Pulmonary artery endothelial cell (primary cell): ENCODE data around the gene GNAT2. TPM values are rescaled to one million over a fixed set of nuclear protein-coding genes. Genes with fewer than 3 reads are reported as not detected.
"Not testable (repeated sequence)": the region's sequence is repeated elsewhere in the genome, so short reads cannot be mapped to it uniquely, and the experiment has no call there.

ENCODE experiments used
- DNase-seq: peaks from one replicate; pipeline ENCODE4 v3.0.0-alpha.2; 2011; ENCODE audit warnings: low read depth, low spot score
- total RNA-seq: library from RNA; depleted of rRNA; stranded (reverse); fragments of >200 nt; gene quantifications from 2 replicates; pipeline ENCODE4 v1.2.3, GENCODE V29; 2014

Gene GNAT2
- total RNA-seq = 0.26 and 0.42 TPM in 2 replicates

DNA sequence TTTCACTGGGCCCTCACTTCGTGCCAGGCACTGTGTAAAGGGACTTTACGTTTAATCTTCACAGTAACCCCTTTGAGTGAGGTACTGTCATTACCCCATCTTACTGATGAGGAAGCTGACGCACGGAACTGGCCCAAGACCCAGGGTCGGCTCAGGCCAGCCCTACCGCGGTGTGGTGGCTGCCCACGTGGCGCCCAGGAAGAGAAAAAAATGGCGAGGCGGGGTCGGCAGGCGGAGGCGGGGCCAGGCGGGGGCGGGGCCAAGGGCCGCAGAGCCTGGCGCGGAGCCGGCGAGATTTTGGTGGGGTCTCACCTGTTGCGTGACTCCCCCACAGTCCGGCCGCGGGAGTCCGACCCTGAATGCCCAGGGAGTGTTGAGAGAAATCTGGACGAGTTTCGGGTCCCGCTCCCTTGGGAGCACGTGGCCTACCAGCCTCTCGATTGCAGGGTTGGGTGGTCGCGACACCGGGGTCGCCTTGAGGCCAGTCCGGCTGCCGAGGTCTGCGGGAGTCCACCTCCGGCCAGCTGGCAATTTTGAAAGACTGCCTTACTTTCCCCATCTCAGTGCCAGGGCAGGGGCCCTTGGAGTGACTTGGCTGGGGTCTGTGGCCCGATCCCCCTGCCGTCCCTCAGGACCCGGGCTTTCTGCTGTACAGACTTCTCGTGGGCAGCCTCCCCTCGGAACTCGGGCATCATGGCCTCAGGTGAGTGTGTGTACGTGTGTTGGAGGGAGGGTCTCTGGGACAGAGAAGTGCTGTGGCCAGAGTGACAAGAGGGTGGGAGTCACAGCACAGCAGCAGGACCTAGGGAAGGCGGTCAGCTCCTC lies at the start of gene GNAT2, which contains the start of gene AMPD2:
GNAT2 (minus strand) TSS at position 41 of the 825 bp plus-strand sequence. CDS start 6,746 bp downstream, outside the sequence.
AMPD2 (plus strand) TSS at position 262 of the 825 bp plus-strand sequence. CDS start 1,339 bp downstream, outside the sequence.
- DNase-seq = no peak

DNA sequence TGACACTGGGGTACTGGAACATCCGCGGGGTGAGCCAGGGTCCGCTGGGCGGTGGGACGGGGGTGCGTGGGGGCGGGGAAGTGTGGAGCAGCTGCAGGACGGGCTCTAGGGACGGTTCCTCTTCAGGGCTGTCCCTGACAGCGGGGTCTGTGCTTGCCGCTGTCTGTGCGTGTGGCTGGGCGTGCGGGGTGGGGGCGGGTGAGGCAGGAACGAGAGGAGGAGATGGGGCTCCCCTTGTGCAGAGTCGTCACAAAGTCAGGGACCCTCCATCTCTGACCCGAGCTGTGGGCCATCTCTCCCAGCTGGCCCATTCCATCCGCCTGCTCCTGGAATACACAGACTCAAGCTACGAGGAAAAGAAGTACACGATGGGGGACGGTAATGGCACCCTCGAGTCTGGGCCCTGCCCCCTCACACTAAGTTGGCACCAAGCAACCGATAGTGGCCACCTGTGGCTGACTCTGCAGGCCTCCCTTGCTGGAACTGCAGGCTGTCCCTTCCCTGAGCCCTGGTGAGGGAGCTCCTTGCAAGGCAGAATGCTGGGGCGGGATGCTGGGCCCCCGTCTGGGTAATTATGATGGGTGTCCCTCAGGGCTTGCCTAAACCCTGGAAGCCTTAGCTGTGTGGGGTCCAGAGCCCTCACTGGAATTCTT lies 48.8 kb upstream of the GNAT2 start:
- DNase-seq = no peak

DNA sequence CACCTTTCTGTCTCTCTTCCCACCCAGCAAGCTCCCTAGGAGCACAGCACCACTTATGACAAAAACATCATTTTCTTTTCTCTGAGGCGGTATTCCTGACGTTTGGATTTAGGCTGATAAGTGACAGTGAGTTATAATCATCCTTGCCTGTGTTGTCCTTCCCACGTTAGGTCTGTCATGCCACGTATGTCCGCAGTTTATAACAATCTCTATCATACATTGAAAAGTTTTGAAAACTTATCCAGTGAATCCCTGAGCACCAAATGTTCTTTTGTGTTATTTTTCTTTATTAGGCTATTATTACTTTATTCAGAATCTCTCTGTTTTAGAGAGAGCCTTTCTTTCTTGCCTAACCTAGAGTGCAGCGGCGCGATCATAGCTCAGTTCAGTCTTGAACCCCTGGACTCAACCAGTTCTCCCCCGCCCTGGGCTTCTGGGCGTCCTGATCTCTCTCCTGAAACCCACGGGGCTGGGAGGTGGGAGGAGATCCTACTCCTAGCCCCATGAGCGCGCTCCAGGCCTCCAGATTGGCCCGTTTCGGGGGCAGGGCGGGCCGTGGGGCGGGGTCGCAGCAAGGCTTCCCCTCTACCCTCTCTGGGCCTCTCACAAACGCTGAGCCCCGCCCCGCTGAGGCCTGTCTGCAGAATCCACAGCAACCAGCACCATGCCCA lies 48.2 kb upstream of the GNAT2 start, which contains the start of gene GSTM2:
GSTM2 (plus strand) TSS at position 606 of the 671 bp plus-strand sequence; CDS start at position 665, 59 bp downstream.
- no peak for DNase-seq

DNA sequence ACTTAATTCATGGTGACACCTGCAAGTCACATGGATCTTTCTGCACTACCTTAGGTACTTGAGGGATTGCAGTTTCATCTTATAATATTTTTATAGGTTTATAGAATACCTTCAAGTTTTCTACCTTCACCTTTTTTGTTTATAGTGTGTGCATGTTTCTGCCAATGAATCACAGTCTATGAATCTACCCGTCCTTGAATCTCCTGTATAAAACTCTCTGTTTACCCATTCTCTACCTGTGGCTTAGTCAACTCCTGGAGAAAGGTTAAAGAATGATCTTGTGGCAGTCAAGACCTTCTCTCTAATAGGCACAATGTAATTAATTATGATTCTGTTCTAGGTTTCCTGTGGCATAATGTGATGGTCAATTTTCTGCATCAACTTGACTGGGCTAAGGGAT lies 45.3 kb upstream of the GNAT2 start:
- no peak for DNase-seq

DNA sequence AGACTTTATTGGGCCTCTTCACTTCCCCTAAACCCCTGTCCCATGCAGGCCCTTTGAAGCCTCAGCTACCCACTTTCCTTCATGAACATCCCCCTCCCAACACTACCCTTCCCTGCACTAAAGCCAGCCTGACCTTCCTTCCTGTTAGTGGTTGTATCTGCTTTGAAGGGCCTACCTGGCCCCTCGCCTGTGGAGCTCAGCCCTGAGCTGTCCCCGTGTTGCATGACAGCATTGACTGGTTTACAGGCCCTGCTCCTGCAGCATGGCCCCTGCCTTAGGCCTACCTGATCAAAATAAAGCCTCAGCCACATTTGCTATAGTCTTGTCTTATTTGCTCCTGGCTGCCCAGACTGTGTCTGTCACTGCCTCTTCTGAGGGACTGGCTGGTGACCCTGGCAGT lies 42.0 kb upstream of the GNAT2 start:
- DNase-seq = no peak

DNA sequence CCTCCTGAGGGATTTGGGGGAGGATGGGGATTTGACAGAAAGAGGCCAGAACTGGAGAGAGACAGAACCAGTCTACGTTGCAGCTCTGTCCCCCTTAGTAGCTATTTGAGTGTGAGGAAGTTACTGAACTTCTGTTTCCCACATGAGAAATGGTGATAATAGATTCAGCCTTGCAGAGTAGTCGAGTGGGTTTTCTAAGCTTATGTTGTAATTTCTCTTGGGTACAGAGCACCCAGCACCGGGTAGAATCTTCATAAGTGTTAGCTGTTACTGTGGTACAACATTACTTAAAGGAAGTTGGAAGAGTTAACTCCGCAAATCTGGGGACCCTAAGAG lies 41.2 kb upstream of the GNAT2 start:
- not testable (repeated sequence) for DNase-seq

DNA sequence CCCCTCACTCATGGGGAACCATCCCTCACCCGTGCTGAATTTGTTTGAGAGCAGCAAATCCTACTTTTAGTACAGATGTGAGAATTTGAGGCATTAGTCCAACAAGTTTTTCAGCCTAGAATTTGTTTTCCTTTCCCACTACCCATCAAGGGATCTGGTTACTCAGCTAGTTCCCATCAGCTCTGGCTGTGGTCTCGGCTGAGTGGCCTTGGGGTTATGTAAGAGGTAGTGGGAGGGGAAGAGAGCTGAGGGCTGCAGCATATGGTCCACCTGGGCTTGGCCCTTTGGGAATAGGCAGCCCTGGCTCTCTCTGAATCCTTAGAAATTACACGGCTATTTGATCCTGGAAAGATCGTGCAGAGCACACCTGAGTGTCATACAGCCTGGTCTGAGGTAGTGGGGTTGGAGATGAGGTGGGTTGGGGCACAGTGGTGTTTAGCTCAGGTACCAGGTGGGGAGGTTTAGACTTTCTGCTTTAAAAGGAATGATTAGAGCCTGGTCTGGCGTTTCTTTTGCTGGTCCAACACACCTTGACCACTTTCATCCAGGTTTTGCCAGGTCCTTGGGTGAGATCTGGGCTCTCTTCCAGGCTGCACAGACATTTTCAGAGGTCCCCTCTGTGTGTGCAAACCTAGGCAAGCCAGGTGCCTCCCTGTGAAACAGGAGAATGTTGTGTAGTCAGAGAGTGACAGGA lies 40.7 kb upstream of the GNAT2 start:
- no peak for DNase-seq

DNA sequence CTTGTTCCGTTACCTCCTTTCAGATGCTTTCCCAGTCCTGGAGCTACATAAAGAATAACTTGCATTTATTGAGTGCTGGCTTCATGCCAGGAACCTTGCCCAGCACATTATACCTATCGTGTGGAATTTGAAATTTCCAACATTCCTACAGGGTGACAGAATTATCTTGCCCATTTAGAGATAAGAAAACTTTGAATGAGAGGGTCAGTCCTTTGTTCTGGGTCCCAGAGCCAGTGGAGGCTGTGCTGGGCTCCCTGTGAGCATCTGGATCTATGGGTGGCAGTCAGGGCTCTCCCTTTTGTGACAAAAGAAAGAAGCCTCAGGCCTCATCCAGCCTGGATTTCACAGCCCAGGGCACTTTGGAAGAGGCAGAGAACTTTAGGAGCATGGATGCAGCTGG lies 39.7 kb upstream of the GNAT2 start:
- no peak for DNase-seq

DNA sequence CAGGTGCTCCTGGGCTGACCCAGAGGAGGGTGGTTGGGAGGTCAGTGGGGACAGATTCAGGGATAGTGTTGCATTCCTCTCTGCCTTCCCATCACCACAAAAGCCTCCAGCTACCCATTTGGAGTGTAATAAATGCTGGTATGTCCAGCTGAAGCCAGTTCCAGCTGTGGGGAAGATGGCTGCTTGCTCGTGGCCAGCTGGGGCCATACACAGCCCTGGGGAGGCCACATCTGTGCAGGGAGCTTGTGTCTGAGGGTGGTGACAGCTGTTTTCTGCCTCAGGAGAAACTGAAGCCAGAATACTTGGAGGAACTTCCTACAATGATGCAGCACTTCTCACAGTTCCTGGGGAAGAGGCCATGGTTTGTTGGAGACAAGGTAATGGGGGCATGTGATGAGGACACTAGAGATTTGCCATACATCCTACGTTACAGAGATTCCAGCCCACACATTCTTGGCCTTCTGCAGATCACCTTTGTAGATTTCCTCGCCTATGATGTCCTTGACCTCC lies 39.2 kb upstream of the GNAT2 start:
- no peak for DNase-seq

DNA sequence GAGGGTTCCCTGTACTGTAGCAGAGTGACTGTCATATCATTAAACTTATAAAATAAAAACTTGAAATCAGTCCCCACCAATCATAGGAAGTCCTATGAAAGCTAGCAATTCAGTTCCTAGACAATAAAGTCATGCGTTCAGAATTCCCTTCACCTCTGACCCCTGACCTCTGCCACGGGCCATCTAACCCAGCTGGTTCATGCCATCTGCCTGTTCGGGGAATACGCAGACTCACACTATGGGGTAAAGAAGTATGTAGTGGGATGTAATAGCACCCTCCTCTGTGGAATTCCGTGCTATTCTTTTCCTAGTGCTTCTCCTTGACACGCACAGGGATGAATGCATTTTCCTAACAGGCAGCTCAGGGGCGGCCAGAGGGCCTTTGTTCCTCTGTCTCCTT lies 38.6 kb upstream of the GNAT2 start:
- DNase-seq = no peak

DNA sequence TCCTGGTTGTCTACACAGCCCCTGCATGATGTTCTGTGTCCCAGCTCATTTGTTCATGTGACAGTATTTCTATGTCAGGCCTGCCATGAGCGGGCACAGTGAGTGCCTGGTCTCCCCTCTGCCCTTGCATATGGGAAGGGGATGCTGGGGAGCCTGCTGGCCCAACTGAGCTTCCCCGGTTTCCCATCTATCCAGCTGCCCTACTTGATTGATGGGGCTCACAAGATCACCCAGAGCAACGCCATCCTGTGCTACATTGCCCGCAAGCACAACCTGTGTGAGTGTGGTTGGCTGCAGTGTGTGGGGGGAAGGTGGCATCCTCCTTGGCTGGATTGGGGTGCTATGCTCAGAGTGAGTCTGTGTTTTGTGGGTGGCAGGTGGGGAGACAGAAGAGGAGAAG lies 38.0 kb upstream of the GNAT2 start:
- no peak for DNase-seq

DNA sequence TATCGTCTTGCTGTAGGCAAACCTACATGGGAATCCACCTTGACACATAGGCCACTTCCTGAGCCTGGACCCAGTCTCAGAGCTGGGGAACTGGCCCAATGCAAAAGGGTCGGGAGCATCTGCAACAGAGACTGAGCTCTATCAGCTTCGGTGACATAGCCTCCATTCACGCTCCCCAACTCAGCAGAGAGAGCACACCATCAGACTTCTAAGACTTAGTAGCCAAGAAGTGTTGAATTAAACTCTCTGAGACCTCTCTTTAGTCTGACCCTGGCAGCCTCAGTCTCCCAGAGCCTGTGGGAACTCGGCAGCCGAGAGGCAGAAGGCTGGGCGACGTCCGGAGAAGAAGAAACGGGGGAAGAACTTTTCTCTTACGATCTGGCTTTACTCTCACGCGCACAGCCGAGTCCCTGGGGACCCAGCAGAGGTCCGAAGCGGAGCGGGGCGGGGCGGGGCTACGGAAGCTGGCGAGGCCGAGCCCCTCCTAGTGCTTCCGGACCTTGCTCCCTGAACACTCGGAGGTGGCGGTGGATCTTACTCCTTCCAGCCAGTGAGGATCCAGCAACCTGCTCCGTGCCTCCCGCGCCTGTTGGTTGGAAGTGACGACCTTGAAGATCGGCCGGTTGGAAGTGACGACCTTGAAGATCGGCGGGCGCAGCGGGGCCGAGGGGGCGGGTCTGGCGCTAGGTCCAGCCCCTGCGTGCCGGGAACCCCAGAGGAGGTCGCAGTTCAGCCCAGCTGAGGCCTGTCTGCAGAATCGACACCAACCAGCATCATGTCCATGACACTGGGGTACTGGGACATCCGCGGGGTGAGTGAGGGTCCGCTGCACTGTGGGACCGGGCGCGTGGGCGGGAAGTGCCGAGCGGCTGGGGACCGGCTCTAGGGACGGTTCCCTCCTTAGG lies 36.5 kb upstream of the GNAT2 start, which contains the start of gene GSTM4:
GSTM4 (plus strand) TSS at position 485 of the 905 bp plus-strand sequence; CDS start at position 776, 291 bp downstream.
- no peak for DNase-seq

DNA sequence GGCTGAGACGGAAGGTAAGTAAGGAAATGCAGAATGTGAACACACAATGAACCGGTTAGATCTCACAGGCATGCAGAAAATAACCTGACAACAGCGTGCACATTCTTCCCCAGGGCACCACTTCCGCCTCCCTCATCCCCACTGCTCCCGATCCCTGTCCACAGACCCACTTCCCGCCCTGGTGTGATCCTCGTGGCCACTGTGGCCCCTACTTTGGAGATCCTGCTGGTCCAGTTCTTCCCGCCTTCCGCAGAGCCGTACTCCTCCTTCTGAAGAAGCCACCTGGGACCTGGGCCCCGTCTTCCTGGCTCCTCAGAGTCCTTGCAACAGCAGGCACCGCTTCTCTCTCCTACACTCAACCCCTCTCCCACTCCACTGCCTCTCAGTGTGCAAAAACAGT lies 35.1 kb upstream of the GNAT2 start:
- no peak for DNase-seq

DNA sequence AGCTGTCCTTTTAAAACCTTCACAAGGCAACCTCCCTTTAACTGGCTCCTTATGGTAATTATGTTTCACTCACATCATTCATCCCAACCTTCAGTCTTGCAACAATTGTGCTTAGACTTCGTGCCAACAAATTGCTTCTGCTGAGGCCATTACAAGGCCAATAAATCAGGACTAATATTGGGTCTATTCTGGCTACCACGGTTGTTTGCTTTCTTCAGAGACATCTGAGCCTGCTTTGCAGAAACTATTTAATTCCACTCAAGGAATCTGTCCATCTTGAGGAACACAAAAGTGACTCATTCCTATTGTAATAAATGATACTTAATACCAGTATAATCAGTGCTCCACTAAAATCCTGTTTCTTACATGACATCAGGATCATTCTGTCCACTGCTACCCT lies 33.9 kb upstream of the GNAT2 start:
- no peak for DNase-seq

DNA sequence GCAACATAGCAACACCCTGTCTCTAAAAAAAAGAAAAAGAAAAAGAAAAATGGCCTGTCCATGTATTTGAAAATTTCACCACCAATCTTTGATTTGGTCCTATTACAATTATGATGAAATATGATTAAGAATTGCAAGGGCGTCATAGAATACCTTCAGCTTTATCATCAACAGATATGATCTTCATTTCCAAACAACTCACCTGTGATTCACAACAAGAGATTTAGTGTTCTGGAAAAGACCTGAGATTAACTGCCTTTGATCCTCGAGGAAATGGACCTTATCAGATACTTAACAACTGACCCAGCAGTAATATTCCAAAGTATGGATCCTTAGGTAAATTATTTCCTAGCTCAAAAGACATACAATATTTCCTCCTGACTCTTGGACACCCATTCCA lies 33.0 kb upstream of the GNAT2 start:
- DNase-seq = no peak

DNA sequence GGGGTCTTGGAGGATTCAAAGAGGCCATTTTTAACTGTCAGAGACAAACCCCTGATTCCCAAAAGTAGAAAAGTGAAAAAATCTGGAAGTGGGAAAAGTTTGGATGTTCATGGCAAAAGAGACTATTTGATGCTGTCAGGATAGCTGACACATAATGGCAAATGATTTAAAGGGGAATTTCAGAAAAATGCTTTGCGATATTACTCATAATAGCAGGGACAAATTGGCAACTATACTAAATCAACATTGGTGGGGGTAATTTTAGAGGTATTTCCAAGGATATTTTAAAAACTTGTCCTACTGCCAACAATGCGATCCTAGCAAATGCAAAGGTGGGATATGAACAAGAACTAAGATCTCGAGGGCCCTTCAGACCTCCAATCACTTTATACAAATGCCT lies 31.2 kb upstream of the GNAT2 start:
- DNase-seq = no peak

DNA sequence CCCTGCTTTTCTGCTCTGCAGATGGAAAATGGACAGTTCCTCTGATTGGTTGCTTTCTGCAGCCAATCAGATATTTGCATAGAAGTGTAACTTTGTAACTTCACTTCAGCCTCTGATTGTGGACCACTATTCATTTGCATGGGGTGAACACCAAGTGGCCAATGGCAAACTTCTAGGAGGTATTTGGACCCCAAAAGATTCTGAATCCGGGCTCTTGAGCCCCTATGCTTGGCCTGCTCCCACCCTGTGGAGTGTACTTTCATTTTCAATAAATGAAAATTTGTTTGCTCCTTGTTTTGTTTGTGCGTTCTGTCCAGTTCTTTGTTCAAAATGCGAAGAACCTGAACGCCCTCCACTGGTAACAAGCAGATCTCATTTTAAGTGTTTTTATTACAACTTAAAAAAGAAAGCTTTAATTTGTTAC lies 30.1 kb upstream of the GNAT2 start:
- no peak for DNase-seq

DNA sequence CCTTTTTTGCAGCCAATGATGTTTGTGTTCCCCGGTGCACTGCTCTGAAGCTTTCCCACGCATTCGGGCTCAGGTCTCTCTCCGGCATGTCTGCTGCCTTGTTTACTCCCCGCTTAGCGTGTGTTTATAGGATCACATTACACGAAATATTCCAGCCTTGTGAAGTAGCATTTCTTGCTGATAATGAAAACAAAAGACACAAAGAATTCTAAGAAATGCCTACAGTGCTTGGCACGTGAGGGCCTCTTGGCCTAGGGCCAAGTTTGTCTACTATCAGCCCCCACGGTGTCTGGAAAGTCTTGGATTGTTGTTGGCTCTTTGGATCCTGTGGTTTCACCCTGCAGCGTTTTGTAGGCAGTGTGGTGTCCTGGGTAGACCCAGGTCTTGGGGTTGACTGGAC lies 25.3 kb upstream of the GNAT2 start:
- no peak for DNase-seq

DNA sequence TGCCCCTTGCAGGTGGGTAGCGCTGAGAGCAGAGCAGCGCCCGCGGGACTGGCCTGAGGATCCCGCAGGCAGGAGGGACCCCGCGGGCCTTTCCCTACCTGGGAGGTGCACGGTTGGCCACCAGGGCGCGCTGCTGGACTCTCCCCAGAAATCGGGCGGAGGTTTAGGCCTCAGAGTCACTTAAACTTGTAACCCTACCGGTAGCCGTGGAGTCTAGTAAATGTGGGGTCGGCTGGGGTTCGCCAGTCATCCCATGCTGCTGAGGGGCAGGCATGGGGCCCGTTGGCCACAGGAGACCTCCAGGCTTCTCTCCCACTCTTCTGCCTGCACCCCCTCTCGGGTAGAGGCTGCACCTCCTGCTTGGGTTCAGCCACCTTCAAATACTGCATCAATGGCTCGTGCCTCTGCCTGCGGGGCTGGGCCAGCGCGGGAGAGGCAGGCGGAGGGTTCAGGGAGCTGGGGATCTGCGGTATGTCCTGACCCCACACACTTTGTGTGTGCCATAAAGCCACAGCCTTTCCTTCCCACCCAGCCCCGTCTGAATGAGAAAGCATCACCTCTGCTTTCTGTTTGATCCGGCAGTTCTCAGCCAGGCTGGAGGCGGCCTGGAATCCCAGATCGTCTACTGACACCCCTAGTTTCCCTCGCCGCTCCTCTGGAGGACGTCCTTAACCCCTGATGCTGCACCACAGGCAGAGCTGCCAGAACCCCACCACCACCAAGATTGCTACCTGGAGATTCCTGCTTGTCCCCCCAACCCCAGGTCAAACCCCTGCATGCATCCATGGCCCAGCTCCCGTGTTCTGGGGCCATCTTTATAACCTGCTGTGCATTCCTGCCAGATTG lies 24.2 kb upstream of the GNAT2 start:
- no peak for DNase-seq
